ENCODE data around the gene ANK2.
"Not testable (repeated sequence)": the region's sequence is repeated elsewhere in the genome, so short reads cannot be mapped to it uniquely, and the experiment has no call there.

ANK2 gene

DNA sequence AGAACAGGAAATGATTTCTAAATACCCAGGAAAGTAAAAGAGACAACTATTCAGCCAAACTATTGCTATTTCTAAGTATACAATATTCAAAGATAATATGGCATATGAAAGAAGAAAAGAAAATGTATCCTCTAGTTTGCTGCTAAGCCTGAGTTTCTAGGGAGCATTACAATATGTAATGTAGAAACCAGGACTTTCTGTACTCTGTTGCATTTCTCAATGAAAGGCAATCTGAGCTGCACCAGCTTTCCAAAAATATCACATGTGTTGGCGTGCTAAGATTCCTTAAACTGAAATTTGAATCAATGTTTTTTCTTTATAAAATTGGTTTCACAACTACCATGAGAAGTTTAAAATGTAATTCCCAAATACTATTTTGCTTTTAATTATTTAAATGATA is 129.6 kb downstream of the ANK2 start:
- Histone ChIP-seq H3K4me3 (ENCODE audit: low read depth in 1 of 2, low read length in 2 of 2) (no peak overlapping the region), H3K9ac (ENCODE audit: low read depth in 1 of 2, low read length in 2 of 2) (no peak overlapping the region), H3K27ac (ENCODE audit: low read depth, low read length) (no peak overlapping the region), H3K27me3 (ENCODE audit: control insufficient read depth in 1 of 2, insufficient read depth in 2 of 2, low read length in 2 of 2) (no peaks in the 10 kb centered on the region), H3K4me1 (ENCODE audit: control insufficient read depth in 1 of 2, insufficient read depth in 2 of 2, low read length in 2 of 2) (no peaks in the 10 kb centered on the region), H3K9me3 (ENCODE audit: control insufficient read depth in 1 of 2, low read length in 2 of 2) (no peaks in the 10 kb centered on the region), H3K36me3 (ENCODE audit: control insufficient read depth in 1 of 2, insufficient read depth in 2 of 2, low read length in 2 of 2) (no peaks in the 10 kb centered on the region)

- H3K9ac ChIP-seq (ENCODE audit: low read depth in 1 of 2, low read length in 2 of 2) = no peak overlapping the region
- no peaks in the 10 kb centered on the region for H3K27me3 ChIP-seq (ENCODE audit: control insufficient read depth in 1 of 2, insufficient read depth in 2 of 2, low read length in 2 of 2)
- H3K9me3 ChIP-seq (ENCODE audit: control insufficient read depth in 1 of 2, low read length in 2 of 2) = no peaks in the 10 kb centered on the region
- no peak overlapping the region for H3K27ac ChIP-seq (ENCODE audit: low read depth, low read length)
- H3K36me3 ChIP-seq (ENCODE audit: control insufficient read depth in 1 of 2, insufficient read depth in 2 of 2, low read length in 2 of 2) = no peaks in the 10 kb centered on the region
- no peak overlapping the region for H3K4me3 ChIP-seq (ENCODE audit: low read depth in 1 of 2, low read length in 2 of 2)
- no peaks in the 10 kb centered on the region for H3K4me1 ChIP-seq (ENCODE audit: control insufficient read depth in 1 of 2, insufficient read depth in 2 of 2, low read length in 2 of 2)
Measured at GRCh38 chr4:113179996-113180395, 130.5 kb downstream of the ANK2 start.

DNA sequence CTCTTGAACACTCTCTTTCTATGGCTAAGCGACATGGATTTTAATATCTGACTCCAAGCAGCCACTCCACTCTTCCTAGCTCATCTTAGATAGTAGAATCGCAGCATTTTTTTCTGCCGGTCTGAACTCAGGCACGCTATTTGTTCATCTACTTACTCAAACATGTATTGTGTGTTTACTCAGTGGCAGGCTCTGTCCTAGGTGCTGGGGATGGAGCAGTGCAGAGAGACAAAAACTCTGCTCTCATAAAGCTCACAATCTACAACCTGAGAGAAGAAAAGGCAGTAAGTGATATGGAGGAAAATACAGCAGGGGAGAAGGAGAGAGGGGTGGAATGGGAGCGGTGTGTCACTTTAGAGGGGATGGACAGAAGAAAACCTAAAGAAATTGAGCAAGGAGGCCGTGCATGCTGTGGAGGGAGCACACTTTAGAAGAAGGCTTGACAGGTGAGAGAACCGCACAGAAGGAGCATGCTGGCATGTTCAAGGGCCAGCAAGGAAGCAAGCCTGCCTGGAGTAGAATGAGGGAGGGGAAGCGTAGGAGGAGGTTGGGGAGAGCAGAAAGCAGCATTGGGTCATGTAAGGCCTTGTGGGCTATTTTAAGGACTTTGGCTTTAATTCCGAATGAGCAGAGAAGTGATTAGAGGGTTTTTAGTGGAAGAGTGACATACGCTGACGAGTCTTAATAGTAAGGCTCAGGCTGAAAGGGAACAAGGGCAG is 132.0 kb downstream of the ANK2 start:
- H3K27ac ChIP-seq (ENCODE audit: low read depth, low read length) = no peak overlapping the region
- H3K4me1 ChIP-seq (ENCODE audit: control insufficient read depth in 1 of 2, insufficient read depth in 2 of 2, low read length in 2 of 2) = no peaks in the 10 kb centered on the region

GRCh38 chr4:113183032-113183605 is 133.7 kb downstream of the ANK2 start:
- Histone ChIP-seq H3K27ac (ENCODE audit: low read depth, low read length) (no peak overlapping the region), H3K4me1 (ENCODE audit: control insufficient read depth in 1 of 2, insufficient read depth in 2 of 2, low read length in 2 of 2) (no peaks in the 10 kb centered on the region), H3K4me3 (ENCODE audit: low read depth in 1 of 2, low read length in 2 of 2) (no peak overlapping the region), H3K9me3 (ENCODE audit: control insufficient read depth in 1 of 2, low read length in 2 of 2) (no peaks in the 10 kb centered on the region), H3K9ac (ENCODE audit: low read depth in 1 of 2, low read length in 2 of 2) (no peak overlapping the region), H3K36me3 (ENCODE audit: control insufficient read depth in 1 of 2, insufficient read depth in 2 of 2, low read length in 2 of 2) (no peaks in the 10 kb centered on the region), H3K27me3 (ENCODE audit: control insufficient read depth in 1 of 2, insufficient read depth in 2 of 2, low read length in 2 of 2) (no peaks in the 10 kb centered on the region)

More for the DNA sequence above, 132.0 kb downstream of the ANK2 start:
- no peaks in the 10 kb centered on the region for H3K36me3 ChIP-seq (ENCODE audit: control insufficient read depth in 1 of 2, insufficient read depth in 2 of 2, low read length in 2 of 2)
- H3K27me3 ChIP-seq (ENCODE audit: control insufficient read depth in 1 of 2, insufficient read depth in 2 of 2, low read length in 2 of 2) = no peaks in the 10 kb centered on the region
- no peaks in the 10 kb centered on the region for H3K9me3 ChIP-seq (ENCODE audit: control insufficient read depth in 1 of 2, low read length in 2 of 2)
- no peak overlapping the region for H3K9ac ChIP-seq (ENCODE audit: low read depth in 1 of 2, low read length in 2 of 2)
- no peak overlapping the region for H3K4me3 ChIP-seq (ENCODE audit: low read depth in 1 of 2, low read length in 2 of 2)

- H3K4me1 ChIP-seq (ENCODE audit: control insufficient read depth in 1 of 2, insufficient read depth in 2 of 2, low read length in 2 of 2); H3K9me3 ChIP-seq (ENCODE audit: control insufficient read depth in 1 of 2, low read length in 2 of 2); H3K27me3 ChIP-seq (ENCODE audit: control insufficient read depth in 1 of 2, insufficient read depth in 2 of 2, low read length in 2 of 2); H3K27ac ChIP-seq (ENCODE audit: low read depth, low read length); H3K4me3 ChIP-seq (ENCODE audit: low read depth in 1 of 2, low read length in 2 of 2); H3K9ac ChIP-seq (ENCODE audit: low read depth in 1 of 2, low read length in 2 of 2); H3K36me3 ChIP-seq (ENCODE audit: control insufficient read depth in 1 of 2, insufficient read depth in 2 of 2, low read length in 2 of 2): not testable (repeated sequence)
Measured at GRCh38 chr4:113186220-113186619, 136.8 kb downstream of the ANK2 start.

DNA sequence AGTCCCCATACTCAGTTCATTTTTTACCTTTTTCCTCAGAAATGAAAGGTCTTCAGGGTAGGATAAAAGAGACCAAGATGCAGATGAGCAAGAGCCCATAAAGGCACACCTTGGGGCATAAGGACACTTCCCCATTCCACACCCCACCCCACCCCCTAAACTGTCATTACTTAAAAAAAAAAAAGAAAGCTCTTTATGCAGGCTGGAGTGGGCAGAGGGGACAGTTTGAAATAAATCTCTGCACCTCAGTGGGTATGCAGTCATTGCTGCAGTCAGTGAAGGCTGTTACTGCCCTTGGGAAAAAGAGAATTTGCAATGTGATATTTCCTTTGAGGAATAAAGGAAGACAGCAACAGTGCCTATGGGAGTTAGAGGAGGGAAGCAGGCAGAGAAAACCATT is 137.5 kb downstream of the ANK2 start:
- Histone ChIP-seq H3K27ac (ENCODE audit: low read depth, low read length) (no peak overlapping the region), H3K4me1 (ENCODE audit: control insufficient read depth in 1 of 2, insufficient read depth in 2 of 2, low read length in 2 of 2) (no peaks in the 10 kb centered on the region), H3K9ac (ENCODE audit: low read depth in 1 of 2, low read length in 2 of 2) (no peak overlapping the region), H3K27me3 (ENCODE audit: control insufficient read depth in 1 of 2, insufficient read depth in 2 of 2, low read length in 2 of 2) (no peaks in the 10 kb centered on the region), H3K4me3 (ENCODE audit: low read depth in 1 of 2, low read length in 2 of 2) (no peak overlapping the region), H3K36me3 (ENCODE audit: control insufficient read depth in 1 of 2, insufficient read depth in 2 of 2, low read length in 2 of 2) (no peaks in the 10 kb centered on the region), H3K9me3 (ENCODE audit: control insufficient read depth in 1 of 2, low read length in 2 of 2) (no peaks in the 10 kb centered on the region)

GRCh38 chr4:113187358-113187757 is 137.9 kb downstream of the ANK2 start:
- no peak overlapping the region for H3K9ac ChIP-seq (ENCODE audit: low read depth in 1 of 2, low read length in 2 of 2)
- H3K4me3 ChIP-seq (ENCODE audit: low read depth in 1 of 2, low read length in 2 of 2) = no peak overlapping the region
- no peak overlapping the region for H3K27ac ChIP-seq (ENCODE audit: low read depth, low read length)
- no peaks in the 10 kb centered on the region for H3K27me3 ChIP-seq (ENCODE audit: control insufficient read depth in 1 of 2, insufficient read depth in 2 of 2, low read length in 2 of 2)
- H3K36me3 ChIP-seq (ENCODE audit: control insufficient read depth in 1 of 2, insufficient read depth in 2 of 2, low read length in 2 of 2) = no peaks in the 10 kb centered on the region
- H3K4me1 ChIP-seq (ENCODE audit: control insufficient read depth in 1 of 2, insufficient read depth in 2 of 2, low read length in 2 of 2) = no peaks in the 10 kb centered on the region
- no peaks in the 10 kb centered on the region for H3K9me3 ChIP-seq (ENCODE audit: control insufficient read depth in 1 of 2, low read length in 2 of 2)

DNA sequence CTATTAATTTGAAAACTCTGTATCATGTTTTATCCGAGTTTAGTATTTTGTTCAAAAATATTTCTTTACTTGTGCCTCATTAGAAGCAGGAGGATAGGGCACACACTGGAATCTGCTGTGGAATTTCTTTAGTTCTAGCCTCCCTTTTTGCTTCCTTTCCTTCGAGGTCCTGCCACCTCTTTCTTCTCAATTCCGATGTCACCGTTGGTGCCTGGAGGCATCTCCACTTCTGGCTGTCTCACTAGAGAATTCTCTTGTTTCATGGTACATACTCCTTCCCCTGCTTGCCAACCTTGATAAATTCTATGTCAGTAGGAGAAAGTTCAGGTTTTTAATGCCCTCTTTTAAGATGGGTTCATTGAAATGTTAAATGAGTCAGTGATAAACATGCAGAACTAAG is 140.1 kb downstream of the ANK2 start:
- no peak overlapping the region for H3K9ac ChIP-seq (ENCODE audit: low read depth in 1 of 2, low read length in 2 of 2)
- H3K4me1 ChIP-seq (ENCODE audit: control insufficient read depth in 1 of 2, insufficient read depth in 2 of 2, low read length in 2 of 2) = no peaks in the 10 kb centered on the region
- no peak overlapping the region for H3K4me3 ChIP-seq (ENCODE audit: low read depth in 1 of 2, low read length in 2 of 2)
- H3K36me3 ChIP-seq (ENCODE audit: control insufficient read depth in 1 of 2, insufficient read depth in 2 of 2, low read length in 2 of 2) = no peaks in the 10 kb centered on the region
- no peaks in the 10 kb centered on the region for H3K27me3 ChIP-seq (ENCODE audit: control insufficient read depth in 1 of 2, insufficient read depth in 2 of 2, low read length in 2 of 2)
- no peak overlapping the region for H3K27ac ChIP-seq (ENCODE audit: low read depth, low read length)
- H3K9me3 ChIP-seq (ENCODE audit: control insufficient read depth in 1 of 2, low read length in 2 of 2) = no peaks in the 10 kb centered on the region

DNA sequence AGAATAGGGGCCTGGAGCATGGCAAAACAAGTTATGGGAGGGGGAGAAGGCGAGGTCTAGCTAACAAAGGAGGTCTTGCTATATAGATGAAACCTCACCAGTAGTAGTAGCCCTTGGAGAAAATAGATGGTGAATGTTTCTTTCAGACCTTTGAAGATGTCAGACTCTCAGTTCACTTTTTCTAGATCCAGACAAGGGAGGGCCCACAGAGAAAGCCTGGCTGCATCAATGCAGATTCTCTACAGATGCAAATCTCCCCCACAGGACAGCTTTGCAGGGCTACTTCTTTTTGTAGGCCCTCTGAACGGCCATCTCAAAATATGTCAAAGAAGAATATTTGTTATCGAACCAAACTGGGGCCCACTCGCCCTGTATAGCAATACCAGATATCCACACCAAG is 159.7 kb downstream of the ANK2 start:
- H3K36me3 ChIP-seq (ENCODE audit: control insufficient read depth in 1 of 2, insufficient read depth in 2 of 2, low read length in 2 of 2) = no peaks in the 10 kb centered on the region
- no peaks in the 10 kb centered on the region for H3K9me3 ChIP-seq (ENCODE audit: control insufficient read depth in 1 of 2, low read length in 2 of 2)
- H3K9ac ChIP-seq (ENCODE audit: low read depth in 1 of 2, low read length in 2 of 2) = no peak overlapping the region
- no peak overlapping the region for H3K4me3 ChIP-seq (ENCODE audit: low read depth in 1 of 2, low read length in 2 of 2)
- no peaks in the 10 kb centered on the region for H3K27me3 ChIP-seq (ENCODE audit: control insufficient read depth in 1 of 2, insufficient read depth in 2 of 2, low read length in 2 of 2)
- no peak overlapping the region for H3K27ac ChIP-seq (ENCODE audit: low read depth, low read length)
- H3K4me1 ChIP-seq (ENCODE audit: control insufficient read depth in 1 of 2, insufficient read depth in 2 of 2, low read length in 2 of 2) = no peaks in the 10 kb centered on the region

DNA sequence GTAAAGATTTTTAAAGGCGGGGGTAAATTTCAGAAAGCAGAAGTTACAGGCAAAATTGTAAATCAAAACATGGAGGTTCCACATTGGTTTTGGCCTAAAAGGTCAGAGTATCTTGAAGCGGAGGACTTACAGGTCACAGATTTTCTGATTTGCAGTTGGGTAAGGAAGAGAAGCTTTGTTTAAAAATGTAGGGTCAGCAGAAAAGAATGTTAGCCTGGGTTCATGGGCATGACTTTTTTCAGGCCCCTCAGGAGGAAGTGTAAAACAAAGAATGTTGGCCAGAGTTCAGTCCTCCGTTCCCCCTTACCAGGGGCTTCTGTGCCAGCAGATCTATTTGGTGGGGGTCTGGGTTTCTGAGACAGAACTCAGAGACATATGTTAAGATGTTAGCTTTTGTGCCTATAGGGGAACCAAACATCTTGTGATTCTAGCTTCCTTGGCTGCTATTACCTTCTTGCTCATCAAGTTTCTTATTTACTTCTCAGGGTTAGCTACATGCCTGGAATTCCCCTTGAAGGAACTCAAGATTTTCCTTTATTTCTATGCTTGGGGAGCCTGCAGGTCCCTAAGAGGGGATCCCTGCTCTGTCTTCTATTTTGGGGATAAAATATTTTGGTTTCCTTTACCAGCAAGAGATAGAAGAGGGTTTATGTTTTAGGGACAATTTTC is 160.3 kb downstream of the ANK2 start:
- Histone ChIP-seq H3K27me3 (ENCODE audit: control insufficient read depth in 1 of 2, insufficient read depth in 2 of 2, low read length in 2 of 2) (no peaks in the 10 kb centered on the region), H3K9ac (ENCODE audit: low read depth in 1 of 2, low read length in 2 of 2) (no peak overlapping the region), H3K4me3 (ENCODE audit: low read depth in 1 of 2, low read length in 2 of 2) (no peak overlapping the region), H3K9me3 (ENCODE audit: control insufficient read depth in 1 of 2, low read length in 2 of 2) (no peaks in the 10 kb centered on the region), H3K27ac (ENCODE audit: low read depth, low read length) (no peak overlapping the region), H3K4me1 (ENCODE audit: control insufficient read depth in 1 of 2, insufficient read depth in 2 of 2, low read length in 2 of 2) (no peaks in the 10 kb centered on the region), H3K36me3 (ENCODE audit: control insufficient read depth in 1 of 2, insufficient read depth in 2 of 2, low read length in 2 of 2) (no peaks in the 10 kb centered on the region)

All from duodenal mucosa (tissue), 2 donors.